Loucy (cell line): ENCODE measurements around the gene UGGT2.

Source experiments
- H2AFZ ChIP-seq: fragments of 200-600 bp; sonication (generic); 2 replicates; pipeline ENCODE4 v1.6.0; 2016; ENCODE audit warnings: antibody characterized with exemption, mild to moderate bottlenecking, low read length, moderate library complexity
- H3F3A ChIP-seq: fragments of 200-600 bp; 2 replicates; pipeline ENCODE4 v1.6.0; 2016; ENCODE audit warnings: antibody characterized with exemption, low read depth, mild to moderate bottlenecking
- H3K27me3 ChIP-seq: fragments of 200-600 bp; sonication (generic); 2 replicates; pipeline ENCODE4 v1.6.1; 2014; ENCODE audit warnings: low read length, mild to moderate bottlenecking; ENCODE audit not compliant: insufficient read depth, poor library complexity, severe bottlenecking
- H3K36me3 ChIP-seq: fragments of 200-600 bp; sonication (generic); 2 replicates; pipeline ENCODE4 v1.6.1; 2016; ENCODE audit warnings: low read length; ENCODE audit not compliant: insufficient read depth
- H3K4me1 ChIP-seq: fragments of 200-600 bp; sonication (generic); 2 replicates; pipeline ENCODE4 v1.5.1; 2014; ENCODE audit warnings: low read length, mild to moderate bottlenecking; ENCODE audit not compliant: insufficient read depth, poor library complexity, severe bottlenecking
- H3K4me2 ChIP-seq: fragments of 200-600 bp; sonication (generic); 2 replicates; pipeline ENCODE4 v1.6.0; 2014; ENCODE audit warnings: antibody characterized with exemption, low read length, low read depth, mild to moderate bottlenecking; ENCODE audit not compliant: poor library complexity, severe bottlenecking
- H3K4me3 ChIP-seq: fragments of 200-600 bp; sonication (generic); 2 replicates; pipeline ENCODE4 v1.5.1; 2014; ENCODE audit warnings: low read length, mild to moderate bottlenecking, mixed read lengths; ENCODE audit not compliant: poor library complexity, severe bottlenecking
- H3K79me2 ChIP-seq: fragments of 200-600 bp; sonication (generic); 2 replicates; pipeline ENCODE4 v1.6.1; 2014; ENCODE audit warnings: low read length; ENCODE audit not compliant: insufficient read depth
- H3K9ac ChIP-seq: fragments of 200-600 bp; sonication (generic); 2 replicates; pipeline ENCODE4 v1.6.0; 2014; ENCODE audit warnings: mild to moderate bottlenecking, low read depth, low read length, moderate library complexity; ENCODE audit not compliant: poor library complexity, severe bottlenecking
- H3K9me2 ChIP-seq: fragments of 200-600 bp; sonication (generic); replicated peaks from 2 replicates; pipeline ENCODE4 v1.6.1; 2016; ENCODE audit warnings: low read depth, low read length, mixed read lengths
- H3K9me3 ChIP-seq: fragments of 200-600 bp; sonication (generic); 2 replicates; pipeline ENCODE4 v1.6.1; 2014; ENCODE audit warnings: mild to moderate bottlenecking, antibody characterized with exemption, low read length, low read depth; ENCODE audit not compliant: insufficient read depth
- H4K20me1 ChIP-seq: fragments of 200-600 bp; sonication (generic); 2 replicates; pipeline ENCODE4 v1.6.0; 2014; ENCODE audit warnings: antibody characterized with exemption, low read length, mild to moderate bottlenecking; ENCODE audit not compliant: insufficient read depth, poor library complexity, severe bottlenecking
- CTCF ChIP-seq: fragments of 200-600 bp; sonication (generic); conservative IDR thresholded peaks from 2 replicates; pipeline ENCODE4 v1.5.1; 2014; ENCODE audit warnings: mild to moderate bottlenecking, antibody characterized with exemption, low read length
- EZH2phosphoT487 ChIP-seq: fragments of 200-600 bp; IDR thresholded peaks from 2 replicates; pipeline ENCODE4 v1.6.1; 2018; ENCODE audit warnings: antibody characterized with exemption, mild to moderate bottlenecking, moderate library complexity, borderline replicate concordance

UGGT2 gene

GRCh38 chr13:95954266-95954665, 98.9 kb downstream of the UGGT2 start:
- Histone ChIP-seq H4K20me1 (no peaks in the 10 kb centered on the region), H3K36me3 (no peaks in the 10 kb centered on the region), H3K9me2 (no peaks in the 10 kb centered on the region), H3K4me1 (no peaks in the 10 kb centered on the region), H3K79me2 (no peaks in the 10 kb centered on the region), H3K9me3 (no peaks in the 10 kb centered on the region; the same call in 1 of the 2 replicates), H2AFZ (no peak overlapping the region), H3F3A (no peaks in the 10 kb centered on the region), H3K9ac (no peak overlapping the region), H3K27me3 (no peaks in the 10 kb centered on the region), H3K4me3 (no peak overlapping the region), H3K4me2 (no peak overlapping the region)
- TF ChIP-seq EZH2phosphoT487 (no peak), CTCF (no peak)

GRCh38 chr13:95950103-95950502, 103.1 kb downstream of the UGGT2 start:
- Histone ChIP-seq H3K79me2 (no peaks in the 10 kb centered on the region), H3K4me1 (no peaks in the 10 kb centered on the region), H3F3A (no peaks in the 10 kb centered on the region), H3K27me3 (no peaks in the 10 kb centered on the region), H3K9ac (no peak overlapping the region), H3K36me3 (no peaks in the 10 kb centered on the region), H4K20me1 (no peaks in the 10 kb centered on the region), H2AFZ (no peak overlapping the region), H3K4me3 (no peak overlapping the region), H3K4me2 (no peak overlapping the region), H3K9me2 (no peaks in the 10 kb centered on the region), H3K9me3 (no peaks in the 10 kb centered on the region)
- TF ChIP-seq CTCF, result no peak
- no peak for TF ChIP-seq EZH2phosphoT487

- Histone ChIP-seq H3K9me3 (no peaks in the 10 kb centered on the region), H2AFZ (no peak overlapping the region)
Observed at GRCh38 chr13:95948656-95949055, 104.5 kb downstream of the UGGT2 start.

More at GRCh38 chr13:95948656-95949055, 104.5 kb downstream of the UGGT2 start:
- Histone ChIP-seq H3K4me2 (no peak overlapping the region), H3F3A (no peaks in the 10 kb centered on the region), H3K9me2 (no peaks in the 10 kb centered on the region), H3K36me3 (no peaks in the 10 kb centered on the region), H3K27me3 (no peaks in the 10 kb centered on the region), H3K9ac (no peak overlapping the region), H3K79me2 (no peaks in the 10 kb centered on the region), H3K4me1 (no peaks in the 10 kb centered on the region), H3K4me3 (no peak overlapping the region), H4K20me1 (no peaks in the 10 kb centered on the region)
- TF ChIP-seq CTCF, result no peak
- TF ChIP-seq EZH2phosphoT487, result no peak
